Panc1 (cell line): Measurements from ENCODE around the gene DNAJC30. TPM values are rescaled to one million over a fixed set of nuclear protein-coding genes. Genes with fewer than 3 reads are reported as not detected.

Source experiments
- ATAC-seq: fragments of 200-7000 bp; cut with Tn5 transposase; 2 replicates; pipeline ENCODE4 v1.9.1; 2020; ENCODE audit warnings: mild to moderate bottlenecking, moderate library complexity
- BruUV-seq: library from RNA; stranded (reverse); fragments of 400-500 nt; replicated peaks from 2 replicates; lab custom pipeline; 2021; lab: Mats Ljungman, UMichigan
- CTCF ChIA-PET: fragments of 300-600 bp; sonication (Branson Sonifier 250); formaldehyde crosslinking; loops from one replicate; lab custom pipeline; 2022; ENCODE audit warnings: antibody characterized with exemption; lab: Charles Lee
- POLR2A ChIA-PET: fragments of 300-600 bp; sonication (Branson Sonifier 250); formaldehyde crosslinking; loops from one replicate; lab custom pipeline; 2022; ENCODE audit warnings: antibody characterized with exemption; lab: Charles Lee
- DNase-seq: peaks from one replicate; pipeline ENCODE4 v3.0.0-alpha.2; 2010; ENCODE audit warnings: low read depth, low spot score
- H3K27ac ChIP-seq: 2 replicates; pipeline ENCODE4 v1.5.1; 2011; ENCODE audit warnings: mild to moderate bottlenecking, low read length, inconsistent platforms
- H3K27me3 ChIP-seq: fragments of 200-500 bp; sonication (Bioruptor generic); 2 replicates; pipeline ENCODE4 v1.6.0; 2014; ENCODE audit warnings: low read length, inconsistent platforms; ENCODE audit not compliant: control insufficient read depth, insufficient read depth
- H3K36me3 ChIP-seq: fragments of 200-500 bp; sonication (Bioruptor generic); 2 replicates; pipeline ENCODE4 v1.5.1; 2014; ENCODE audit warnings: inconsistent platforms, mild to moderate bottlenecking, low read length, moderate library complexity; ENCODE audit not compliant: control insufficient read depth, insufficient read depth
- H3K4me1 ChIP-seq: 2 replicates; pipeline ENCODE4 v1.5.1; 2011; ENCODE audit warnings: inconsistent platforms, mild to moderate bottlenecking, low read length, moderate library complexity; ENCODE audit not compliant: control insufficient read depth, insufficient read depth
- H3K4me3 ChIP-seq, 2 experiments: 2 replicates each; pipeline ENCODE4 v1.5.1; 2011 to 2012; ENCODE audit warnings: low read depth in 2 of 2, low read length in 2 of 2, mild to moderate bottlenecking in 2 of 2, inconsistent platforms in 1 of 2, moderate library complexity in 1 of 2
- H3K9me3 ChIP-seq: fragments of 200-500 bp; sonication (Bioruptor generic); 2 replicates; pipeline ENCODE4 v1.5.1; 2014; ENCODE audit warnings: low read depth, mild to moderate bottlenecking, inconsistent platforms, low read length, moderate library complexity; ENCODE audit not compliant: control insufficient read depth, insufficient read depth
- POLR2AphosphoS5 ChIP-seq: IDR thresholded peaks from 2 replicates; pipeline ENCODE4 v1.6.1; 2012; ENCODE audit warnings: mild to moderate bottlenecking, low read depth, low read length, moderate library complexity
- REST ChIP-seq, 2 experiments: IDR thresholded peaks; 2 replicates each; pipeline ENCODE4 v1.6.1; 2011 to 2012; ENCODE audit warnings: low read depth in 2 of 2, control low read depth in 1 of 2, low read length in 1 of 2, mild to moderate bottlenecking in 1 of 2, moderate library complexity in 1 of 2; ENCODE audit not compliant: insufficient read depth in 1 of 2
- SIN3A ChIP-seq: IDR thresholded peaks from 2 replicates; pipeline ENCODE4 v1.6.1; 2012; ENCODE audit warnings: low read depth, mild to moderate bottlenecking, low read length, moderate library complexity, borderline replicate concordance; ENCODE audit not compliant: insufficient read depth
- TCF7L2 ChIP-seq: IDR thresholded peaks from 2 replicates; pipeline ENCODE4 v1.6.1; 2011; ENCODE audit warnings: mild to moderate bottlenecking, low read depth, low read length, inconsistent platforms
- in situ Hi-C: cut with HindIII; loops from 2 replicates; pipeline ENCODE4 v1.10.0; 2016; ENCODE audit warnings: low sequenced_read_pairs, low pct_unique_long_range_greater_than_20kb
- intact Hi-C: fragments of 100-400 bp; cut with micrococcal nuclease; formaldehyde crosslinking; loops from one replicate; pipeline ENCODE4 v1.10.0; 2022; ENCODE audit not compliant: unreplicated experiment
- total RNA-seq: library from RNA; stranded (reverse); gene quantifications from one replicate; pipeline ENCODE4 v1.2.1, GENCODE V29; 2021; ENCODE audit not compliant: unreplicated experiment
- TF ChIP-seq, protein P1 (sequence below): fragments of 450-650 bp; IDR thresholded peaks from 2 replicates; pipeline ENCODE4 v1.5.1; 2017; ENCODE audit warnings: mild to moderate bottlenecking

DNAJC30 gene
- total RNA-seq, 1 experiment from 2014 or later = 11.1 TPM

GRCh38 chr7:73696372-73696771 lies 13.1 kb upstream of the DNAJC30 start:
- BruUV-seq = no TSS peak
- ChIA-PET CTCF (interaction anchor here (0.5 to 3.2 kb wide), 2 partner anchors 12 to 29 kb away, joined by 3 to 10 read pairs; no protein-coding TSS in a partner anchor), POLR2A (interaction anchor here (0.6 kb wide), 1 partner anchor 12 kb away, joined by 5 read pairs; no protein-coding TSS in a partner anchor)
- Histone ChIP-seq H3K27ac (no peak overlapping the region), H3K9me3 (no peaks in the 10 kb centered on the region), H3K36me3 (peaks cover 11% of the 10 kb centered on the region), H3K4me1 (peaks cover 26% of the 10 kb centered on the region), H3K4me3 (no peak overlapping the region), H3K27me3 (no peaks in the 10 kb centered on the region)
- intact Hi-C loops = no loop called here
- DNase-seq = no peak
- TF ChIP-seq POLR2AphosphoS5 (no peak), REST (IDR thresholded peaks at IDR 0.05; ENCODE audit: insufficient read depth in 1 of 2, low read depth in 2 of 2, low read length in 1 of 2) (no peak), TCF7L2 (no peak), SIN3A (no peak)
- TF ChIP-seq, protein P1, sequence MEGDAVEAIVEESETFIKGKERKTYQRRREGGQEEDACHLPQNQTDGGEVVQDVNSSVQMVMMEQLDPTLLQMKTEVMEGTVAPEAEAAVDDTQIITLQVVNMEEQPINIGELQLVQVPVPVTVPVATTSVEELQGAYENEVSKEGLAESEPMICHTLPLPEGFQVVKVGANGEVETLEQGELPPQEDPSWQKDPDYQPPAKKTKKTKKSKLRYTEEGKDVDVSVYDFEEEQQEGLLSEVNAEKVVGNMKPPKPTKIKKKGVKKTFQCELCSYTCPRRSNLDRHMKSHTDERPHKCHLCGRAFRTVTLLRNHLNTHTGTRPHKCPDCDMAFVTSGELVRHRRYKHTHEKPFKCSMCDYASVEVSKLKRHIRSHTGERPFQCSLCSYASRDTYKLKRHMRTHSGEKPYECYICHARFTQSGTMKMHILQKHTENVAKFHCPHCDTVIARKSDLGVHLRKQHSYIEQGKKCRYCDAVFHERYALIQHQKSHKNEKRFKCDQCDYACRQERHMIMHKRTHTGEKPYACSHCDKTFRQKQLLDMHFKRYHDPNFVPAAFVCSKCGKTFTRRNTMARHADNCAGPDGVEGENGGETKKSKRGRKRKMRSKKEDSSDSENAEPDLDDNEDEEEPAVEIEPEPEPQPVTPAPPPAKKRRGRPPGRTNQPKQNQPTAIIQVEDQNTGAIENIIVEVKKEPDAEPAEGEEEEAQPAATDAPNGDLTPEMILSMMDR = no peak
- in situ Hi-C loops = no loop called here
- ATAC-seq = no peak

GRCh38 chr7:73690646-73691045 lies 7.4 kb upstream of the DNAJC30 start:
- TF ChIP-seq, protein P1 = no peak
- TF ChIP-seq REST (IDR thresholded peaks at IDR 0.05; ENCODE audit: insufficient read depth in 1 of 2, low read depth in 2 of 2, low read length in 1 of 2) = no peak
- TF ChIP-seq SIN3A = no peak
- POLR2A ChIA-PET = no interaction called here

More at GRCh38 chr7:73690646-73691045, 7.4 kb upstream of the DNAJC30 start:
- H3K27ac ChIP-seq = no peak overlapping the region
- peaks cover 29% of the 10 kb centered on the region for H3K36me3 ChIP-seq
- no peaks in the 10 kb centered on the region for H3K27me3 ChIP-seq
- intact Hi-C loops = no loop called here
- in situ Hi-C loops = no loop called here
- ATAC-seq (no peak), DNase-seq (no peak)
- no peaks in the 10 kb centered on the region for H3K4me1 ChIP-seq
- no peak overlapping the region for H3K4me3 ChIP-seq
- no TSS peak for BruUV-seq
- CTCF ChIA-PET = no interaction called here
- no peaks in the 10 kb centered on the region for H3K9me3 ChIP-seq
